HCT116 (cell line): ENCODE results near the gene AUTS2. TPM values are rescaled to one million over a fixed set of nuclear protein-coding genes. Genes with fewer than 3 reads are reported as not detected.

ENCODE experiments used
- ATAC-seq: fragments of 200-7000 bp; cut with Tn5 transposase; 2 replicates; pipeline ENCODE4 v1.9.1; 2020; ENCODE audit warnings: mild to moderate bottlenecking, moderate library complexity
- BruUV-seq: library from RNA; stranded (reverse); fragments of 400-500 nt; replicated peaks from 2 replicates; lab custom pipeline; 2021; lab: Mats Ljungman, UMichigan
- CTCF ChIA-PET: fragments of 300-600 bp; sonication (Branson Sonifier 250); formaldehyde crosslinking; loops from one replicate; lab custom pipeline; 2021; ENCODE audit warnings: antibody characterized with exemption; lab: Charles Lee
- POLR2A ChIA-PET: fragments of 300-600, 350-600 bp; sonication (Branson Sonifier 250); formaldehyde crosslinking; loops from one replicate; lab custom pipeline; 2021; ENCODE audit warnings: antibody characterized with exemption; lab: Charles Lee
- RAD21 ChIA-PET, 2 experiments: fragments of 300-600 bp; sonication (Branson Sonifier 250); formaldehyde crosslinking; loops; one replicate each; lab custom pipeline; 2023; ENCODE audit warnings: low total read pairs in 2 of 2; ENCODE audit not compliant: uncharacterized antibody in 2 of 2, unreplicated experiment in 2 of 2, low non-redundant PET in 1 of 2; lab: Charles Lee
- DNase-seq: peaks from one replicate; pipeline ENCODE4 v3.0.0-alpha.2; 2010; ENCODE audit warnings: low read depth, low spot score
- H2AFZ ChIP-seq: fragments of 200-600 bp; shearing (Covaris generic), sonication (generic); 2 replicates; pipeline ENCODE4 v1.6.1; 2017; ENCODE audit warnings: low read depth, mixed run types, mixed read lengths, antibody characterized with exemption, low read length; ENCODE audit not compliant: poor library complexity, severe bottlenecking
- H3K27ac ChIP-seq: 2 replicates; pipeline ENCODE4 v1.5.1; 2012; ENCODE audit warnings: low read depth, low read length
- H3K27me3 ChIP-seq: fragments of 200-600 bp; sonication (generic); 2 replicates; pipeline ENCODE4 v1.6.1; 2016; ENCODE audit warnings: mixed run types, low read length, mixed read lengths; ENCODE audit not compliant: insufficient read depth
- H3K36me3 ChIP-seq, 2 experiments: fragments of 200-500 bp in 1 of 2; fragments of 200-600 bp in 1 of 2; sonication (Bioruptor generic) in 1 of 2; sonication (generic) in 1 of 2; 2 replicates each; pipeline versions ENCODE4 v1.5.1 to v1.6.1; 2014 to 2016; ENCODE audit warnings: low read length in 2 of 2, inconsistent platforms in 1 of 2, mixed read lengths in 1 of 2, mixed run types in 1 of 2; ENCODE audit not compliant: insufficient read depth in 2 of 2, control insufficient read depth in 1 of 2
- H3K4me1 ChIP-seq, 2 experiments: fragments of 200-600 bp in 1 of 2; sonication (generic) in 1 of 2; 2 replicates each; pipeline versions ENCODE4 v1.5.1 to v1.6.1; 2012 to 2017; ENCODE audit warnings: low read length in 2 of 2, inconsistent platforms in 1 of 2, mild to moderate bottlenecking in 1 of 2, mixed read lengths in 1 of 2, mixed run types in 1 of 2, moderate library complexity in 1 of 2; ENCODE audit not compliant: insufficient read depth in 2 of 2, control insufficient read depth in 1 of 2
- H3K4me2 ChIP-seq: fragments of 200-600 bp; sonication (generic); 2 replicates; pipeline ENCODE4 v1.6.1; 2017; ENCODE audit warnings: mixed run types, low read length, mixed read lengths
- H3K4me3 ChIP-seq, 2 experiments: fragments of 200-600 bp in 1 of 2; sonication (generic) in 1 of 2; replicated peaks in 1 of 2; 2 replicates each; pipeline ENCODE4 v1.5.1; 2011 to 2016; ENCODE audit warnings: low read length in 2 of 2, control low read depth in 1 of 2, low read depth in 1 of 2, mild to moderate bottlenecking in 1 of 2, mixed read lengths in 1 of 2, mixed run types in 1 of 2
- H3K79me2 ChIP-seq: fragments of 200-600 bp; sonication (generic); 2 replicates; pipeline ENCODE4 v1.6.1; 2017; ENCODE audit warnings: mild to moderate bottlenecking, mixed run types, low read length, moderate library complexity, mixed read lengths; ENCODE audit not compliant: insufficient read depth
- H3K9ac ChIP-seq: fragments of 200-600 bp; sonication (generic); 2 replicates; pipeline ENCODE4 v1.6.1; 2016; ENCODE audit warnings: low read length, mixed read lengths
- H3K9me2 ChIP-seq: fragments of 200-600 bp; sonication (generic), shearing (Covaris generic); 2 replicates; pipeline ENCODE4 v1.6.1; 2017; ENCODE audit warnings: mixed run types, mild to moderate bottlenecking, moderate library complexity; ENCODE audit not compliant: insufficient read depth
- H3K9me3 ChIP-seq, 2 experiments: fragments of 200-500 bp in 1 of 2; fragments of 200-600 bp in 1 of 2; sonication (Bioruptor generic) in 1 of 2; sonication (generic) in 1 of 2; 2 replicates each; pipeline ENCODE4 v1.6.1; 2014 to 2017; ENCODE audit warnings: low read length in 2 of 2, mixed read lengths in 2 of 2, inconsistent platforms in 1 of 2, low read depth in 1 of 2, mild to moderate bottlenecking in 1 of 2, mixed run types in 1 of 2, moderate library complexity in 1 of 2; ENCODE audit not compliant: control insufficient read depth in 1 of 2, insufficient read depth in 1 of 2
- H4K20me1 ChIP-seq: fragments of 200-600 bp; sonication (generic), shearing (Covaris generic); 2 replicates; pipeline ENCODE4 v1.6.1; 2017; ENCODE audit warnings: mixed run types, mild to moderate bottlenecking, moderate library complexity; ENCODE audit not compliant: insufficient read depth
- CEBPB ChIP-seq: IDR thresholded peaks from 2 replicates; pipeline ENCODE4 v1.6.1; 2012; ENCODE audit warnings: low read depth
- EGR1 ChIP-seq: IDR thresholded peaks from 2 replicates; pipeline ENCODE4 v1.6.1; 2012; ENCODE audit warnings: low read depth
- ELF1 ChIP-seq: IDR thresholded peaks from 2 replicates; pipeline ENCODE4 v1.6.1; 2012; ENCODE audit warnings: low read depth, borderline replicate concordance
- JUND ChIP-seq: IDR thresholded peaks from 2 replicates; pipeline ENCODE4 v1.6.1; 2012
- RAD21 ChIP-seq: IDR thresholded peaks from 2 replicates; pipeline ENCODE4 v1.6.1; 2012; ENCODE audit warnings: low read depth, mild to moderate bottlenecking
- SP1 ChIP-seq: IDR thresholded peaks from 2 replicates; pipeline ENCODE4 v1.6.1; 2012; ENCODE audit warnings: low read depth
- SRF ChIP-seq: IDR thresholded peaks from 2 replicates; pipeline ENCODE4 v1.6.1; 2012; ENCODE audit warnings: low read depth
- YY1 ChIP-seq: IDR thresholded peaks from 2 replicates; pipeline ENCODE4 v1.6.1; 2011; ENCODE audit warnings: low read length, low read depth, moderate library complexity, mild to moderate bottlenecking; ENCODE audit not compliant: insufficient replicate concordance; ENCODE audit errors: extremely low read depth
- ZNF274 ChIP-seq: fragments of 200-500 bp; sonication (Bioruptor generic); IDR thresholded peaks from 2 replicates; pipeline ENCODE4 v1.6.1; 2014; ENCODE audit warnings: mild to moderate bottlenecking, low read depth, low read length, inconsistent platforms
- intact Hi-C: fragments of 100-400 bp; cut with micrococcal nuclease; formaldehyde crosslinking; loops from 2 replicates; pipeline ENCODE4 v1.10.0; 2022
- total RNA-seq: library from RNA; stranded (reverse); gene quantifications from one replicate; pipeline ENCODE4 v1.2.1, GENCODE V29; 2021; ENCODE audit not compliant: unreplicated experiment
- TF ChIP-seq, protein P1 (sequence below), 3 experiments: fragments of 200-600 bp in 1 of 3; sonication (generic) in 1 of 3; IDR thresholded peaks in 2 of 3; conservative IDR thresholded peaks in 1 of 3; 2 replicates each; pipeline ENCODE4 v1.5.1; 2012 to 2017; ENCODE audit warnings: low read depth in 2 of 3, low read length in 2 of 3, antibody characterized with exemption in 1 of 3, borderline replicate concordance in 1 of 3, control low read depth in 1 of 3, mild to moderate bottlenecking in 1 of 3, mixed read lengths in 1 of 3, mixed run types in 1 of 3, moderate library complexity in 1 of 3; ENCODE audit not compliant: insufficient read depth in 1 of 3
- TF ChIP-seq, protein P2 (sequence below): IDR thresholded peaks from 2 replicates; pipeline ENCODE4 v1.6.1; 2012; ENCODE audit warnings: low read depth
- TF ChIP-seq, protein P3 (sequence below): IDR thresholded peaks from 2 replicates; pipeline ENCODE4 v1.6.1; 2012

The AUTS2 gene
- total RNA-seq, 1 experiment from 2014 or later: 0.93 TPM

DNA sequence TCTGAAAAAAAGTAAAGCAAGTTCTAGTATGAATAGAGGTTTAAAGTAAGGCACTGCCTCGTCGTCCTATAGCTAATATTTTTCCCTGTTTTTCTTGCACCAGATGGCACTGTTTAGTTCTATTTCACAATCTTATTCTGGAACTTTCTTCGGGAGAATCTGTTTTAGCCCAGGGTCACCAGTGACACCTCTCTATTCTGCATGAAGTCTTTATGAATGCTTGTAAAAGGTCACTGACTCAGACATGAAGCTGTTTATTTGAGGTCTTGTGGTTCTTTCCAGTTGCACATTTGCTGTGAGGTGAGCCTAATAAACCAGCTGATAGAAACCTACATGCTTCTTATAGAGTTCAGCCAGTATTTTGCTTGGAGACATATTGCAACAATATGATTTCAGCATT lies 444.3 kb downstream of the AUTS2 start:
- ChIA-PET POLR2A (no interaction called here), CTCF (no interaction called here), RAD21 (no interaction called here)
- no peak overlapping the region for H3K4me3 ChIP-seq
- no peaks in the 10 kb centered on the region for H4K20me1 ChIP-seq
- no peak overlapping the region for H2AFZ ChIP-seq
- no peaks in the 10 kb centered on the region for H3K36me3 ChIP-seq
- H3K27ac ChIP-seq: no peak overlapping the region
- ATAC-seq: no peak
- DNase-seq: no peak
- intact Hi-C loops: loop anchor here (10.0 kb wide), 1 partner anchor 62 kb away; no protein-coding TSS in a partner anchor
- no TSS peak for BruUV-seq
- H3K79me2 ChIP-seq: no peaks in the 10 kb centered on the region
- TF ChIP-seq CEBPB (no peak), RAD21 (no peak), ZNF274 (no peak), SP1 (no peak), ELF1 (no peak), JUND (no peak), EGR1 (no peak), YY1 (no peak), SRF (no peak)
- TF ChIP-seq, protein P1, sequence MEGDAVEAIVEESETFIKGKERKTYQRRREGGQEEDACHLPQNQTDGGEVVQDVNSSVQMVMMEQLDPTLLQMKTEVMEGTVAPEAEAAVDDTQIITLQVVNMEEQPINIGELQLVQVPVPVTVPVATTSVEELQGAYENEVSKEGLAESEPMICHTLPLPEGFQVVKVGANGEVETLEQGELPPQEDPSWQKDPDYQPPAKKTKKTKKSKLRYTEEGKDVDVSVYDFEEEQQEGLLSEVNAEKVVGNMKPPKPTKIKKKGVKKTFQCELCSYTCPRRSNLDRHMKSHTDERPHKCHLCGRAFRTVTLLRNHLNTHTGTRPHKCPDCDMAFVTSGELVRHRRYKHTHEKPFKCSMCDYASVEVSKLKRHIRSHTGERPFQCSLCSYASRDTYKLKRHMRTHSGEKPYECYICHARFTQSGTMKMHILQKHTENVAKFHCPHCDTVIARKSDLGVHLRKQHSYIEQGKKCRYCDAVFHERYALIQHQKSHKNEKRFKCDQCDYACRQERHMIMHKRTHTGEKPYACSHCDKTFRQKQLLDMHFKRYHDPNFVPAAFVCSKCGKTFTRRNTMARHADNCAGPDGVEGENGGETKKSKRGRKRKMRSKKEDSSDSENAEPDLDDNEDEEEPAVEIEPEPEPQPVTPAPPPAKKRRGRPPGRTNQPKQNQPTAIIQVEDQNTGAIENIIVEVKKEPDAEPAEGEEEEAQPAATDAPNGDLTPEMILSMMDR (IDR thresholded peaks at IDR 0.05 in 2 of 3, conservative IDR thresholded peaks at IDR 0.05 in 1 of 3; ENCODE audit: borderline replicate concordance in 1 of 3, insufficient read depth in 1 of 3, low read depth in 2 of 3, low read length in 2 of 3): no peak
- TF ChIP-seq, protein P2, sequence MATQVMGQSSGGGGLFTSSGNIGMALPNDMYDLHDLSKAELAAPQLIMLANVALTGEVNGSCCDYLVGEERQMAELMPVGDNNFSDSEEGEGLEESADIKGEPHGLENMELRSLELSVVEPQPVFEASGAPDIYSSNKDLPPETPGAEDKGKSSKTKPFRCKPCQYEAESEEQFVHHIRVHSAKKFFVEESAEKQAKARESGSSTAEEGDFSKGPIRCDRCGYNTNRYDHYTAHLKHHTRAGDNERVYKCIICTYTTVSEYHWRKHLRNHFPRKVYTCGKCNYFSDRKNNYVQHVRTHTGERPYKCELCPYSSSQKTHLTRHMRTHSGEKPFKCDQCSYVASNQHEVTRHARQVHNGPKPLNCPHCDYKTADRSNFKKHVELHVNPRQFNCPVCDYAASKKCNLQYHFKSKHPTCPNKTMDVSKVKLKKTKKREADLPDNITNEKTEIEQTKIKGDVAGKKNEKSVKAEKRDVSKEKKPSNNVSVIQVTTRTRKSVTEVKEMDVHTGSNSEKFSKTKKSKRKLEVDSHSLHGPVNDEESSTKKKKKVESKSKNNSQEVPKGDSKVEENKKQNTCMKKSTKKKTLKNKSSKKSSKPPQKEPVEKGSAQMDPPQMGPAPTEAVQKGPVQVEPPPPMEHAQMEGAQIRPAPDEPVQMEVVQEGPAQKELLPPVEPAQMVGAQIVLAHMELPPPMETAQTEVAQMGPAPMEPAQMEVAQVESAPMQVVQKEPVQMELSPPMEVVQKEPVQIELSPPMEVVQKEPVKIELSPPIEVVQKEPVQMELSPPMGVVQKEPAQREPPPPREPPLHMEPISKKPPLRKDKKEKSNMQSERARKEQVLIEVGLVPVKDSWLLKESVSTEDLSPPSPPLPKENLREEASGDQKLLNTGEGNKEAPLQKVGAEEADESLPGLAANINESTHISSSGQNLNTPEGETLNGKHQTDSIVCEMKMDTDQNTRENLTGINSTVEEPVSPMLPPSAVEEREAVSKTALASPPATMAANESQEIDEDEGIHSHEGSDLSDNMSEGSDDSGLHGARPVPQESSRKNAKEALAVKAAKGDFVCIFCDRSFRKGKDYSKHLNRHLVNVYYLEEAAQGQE: no peak
- TF ChIP-seq, protein P3, sequence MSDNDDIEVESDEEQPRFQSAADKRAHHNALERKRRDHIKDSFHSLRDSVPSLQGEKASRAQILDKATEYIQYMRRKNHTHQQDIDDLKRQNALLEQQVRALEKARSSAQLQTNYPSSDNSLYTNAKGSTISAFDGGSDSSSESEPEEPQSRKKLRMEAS: no peak
- H3K9me2 ChIP-seq: no peaks in the 10 kb centered on the region
- H3K27me3 ChIP-seq: no peaks in the 10 kb centered on the region
- H3K9me3 ChIP-seq: peaks cover 6 to 28% of the 10 kb centered on the region in 2 experiments; a peak in 2 of 4 replicates
- H3K4me1 ChIP-seq: no peaks in the 10 kb centered on the region
- no peak overlapping the region for H3K4me2 ChIP-seq
- no peak overlapping the region for H3K9ac ChIP-seq
